ENCODE results near the gene SAFB2. TPM values are rescaled to one million over a fixed set of nuclear protein-coding genes. Genes with fewer than 3 reads are reported as not detected.

SAFB2 gene
- total and polyA plus RNA-seq, 9 of the 15 experiments (the other 6 are each of a cell fraction or from before 2014, with no cell fraction given), result 4.5 to 103 (median 47.3) TPM

DNA sequence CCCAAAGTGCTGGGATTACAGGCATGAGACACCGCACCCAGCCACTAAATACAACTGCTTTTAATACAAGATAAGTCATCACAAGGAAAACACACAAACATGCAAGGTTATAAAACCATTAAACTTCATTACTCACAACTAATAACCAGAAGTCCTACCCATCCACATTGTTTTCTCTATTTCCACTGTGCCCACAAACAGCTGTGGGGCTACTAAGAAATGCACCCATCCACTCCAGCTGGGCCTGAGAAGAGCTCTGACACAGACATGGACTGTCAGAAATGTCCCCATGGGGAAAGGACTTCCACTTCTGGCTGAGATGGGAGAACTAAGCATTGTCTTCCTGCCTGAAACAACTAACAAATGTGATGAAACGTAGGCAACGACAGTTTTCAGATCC, 17.2 kb downstream of the SAFB2 start:
- Histone ChIP-seq H3K27me3 (ENCODE audit: control insufficient read depth in 2 of 2, insufficient read depth in 2 of 2, low read length in 2 of 2) (no peaks in the 10 kb centered on the region), H3K36me3 (ENCODE audit: control insufficient read depth, insufficient read depth, low read length) (peaks cover 91% of the 10 kb centered on the region), H3K4me3 (no peak overlapping the region), H4K20me1 (replicated peaks; ENCODE audit: control insufficient read depth, insufficient read depth, low read length) (no peaks in the 10 kb centered on the region), H3K4me1 (replicated peaks in 1 of 2; ENCODE audit: control insufficient read depth in 2 of 2, insufficient read depth in 2 of 2, low read length in 2 of 2) (no peaks in the 10 kb centered on the region), H3K9me1 (ENCODE audit: control insufficient read depth, insufficient read depth, low read length) (no peaks in the 10 kb centered on the region), H3K27ac (ENCODE audit: extremely low read depth, low read depth, low read length) (no peak overlapping the region), H3K79me2 (ENCODE audit: control insufficient read depth, insufficient read depth, low read length) (peaks cover 43% of the 10 kb centered on the region), H3K9ac (ENCODE audit: insufficient read depth in 1 of 2, low read depth in 2 of 2, low read length in 2 of 2) (no peak overlapping the region), H3K9me3 (replicated peaks; ENCODE audit: control insufficient read depth, insufficient read depth, low read depth, low read length) (no peaks in the 10 kb centered on the region), H3K4me2 (ENCODE audit: insufficient read depth, low read length) (no peak overlapping the region), H2AFZ (ENCODE audit: low read depth, low read length) (no peak overlapping the region)
- WGBS (ENCODE audit: insufficient coverage, low coverage, missing lambda C conversion rate), result 92% methylated on average over 3 of the region's 3 CpGs
- no TSS peak for BruUV-seq (replicated peaks)
- intact Hi-C loops (cut with micrococcal nuclease), result no loop called here
- no peak for ATAC-seq
- no peak for DNase-seq (ENCODE audit: extremely low read depth in 1 of 4, low spot score in 3 of 4)
- no peak for FAIRE-seq
- in situ Hi-C loops (cut with MboI), result no loop called here
- POLR2A ChIA-PET, result interaction anchor here (0.9 to 1.9 kb wide), 2 partner anchors 16 to 21 kb away, joined by 3 to 7 read pairs; partner anchors contain the start of genes SAFB and SAFB2
- CTCF ChIA-PET (ENCODE audit: low intra/inter-chr PET ratio), result no interaction called here
- TF ChIP-seq BRD4 (IDR thresholded peaks at IDR 0.05) (no peak), TCF3 (CRISPR knock-in tag; IDR thresholded peaks at IDR 0.05) (no peak), MED1 (CRISPR knock-in tag; IDR thresholded peaks at IDR 0.05; ENCODE audit: borderline replicate concordance) (no peak), MTF1 (CRISPR knock-in tag; IDR thresholded peaks at IDR 0.05; ENCODE audit: borderline replicate concordance) (no peak), RB1 (IDR thresholded peaks at IDR 0.05; ENCODE audit: low read depth) (no peak), BDP1 (IDR thresholded peaks at IDR 0.05; ENCODE audit: insufficient read depth, insufficient read length) (no peak), TEAD1 (CRISPR knock-in tag; IDR thresholded peaks at IDR 0.05) (no peak), NFATC3 (IDR thresholded peaks at IDR 0.05) (no peak), STAT5A (IDR thresholded peaks at IDR 0.05; ENCODE audit: borderline replicate concordance, low read length) (no peak), JUND (IDR thresholded peaks at IDR 0.05; ENCODE audit: borderline replicate concordance, low read depth, low read length) (no peak), JUND (tag; IDR thresholded peaks at IDR 0.05; ENCODE audit: borderline replicate concordance, low read depth, low read length) (no peak), ZFP30 (CRISPR knock-in tag; IDR thresholded peaks at IDR 0.05; ENCODE audit: borderline replicate concordance) (no peak), RBM25 (IDR thresholded peaks at IDR 0.05; ENCODE audit: low read depth, low read length, severe bottlenecking) (no peak)
- TF ChIP-seq, protein P1, sequence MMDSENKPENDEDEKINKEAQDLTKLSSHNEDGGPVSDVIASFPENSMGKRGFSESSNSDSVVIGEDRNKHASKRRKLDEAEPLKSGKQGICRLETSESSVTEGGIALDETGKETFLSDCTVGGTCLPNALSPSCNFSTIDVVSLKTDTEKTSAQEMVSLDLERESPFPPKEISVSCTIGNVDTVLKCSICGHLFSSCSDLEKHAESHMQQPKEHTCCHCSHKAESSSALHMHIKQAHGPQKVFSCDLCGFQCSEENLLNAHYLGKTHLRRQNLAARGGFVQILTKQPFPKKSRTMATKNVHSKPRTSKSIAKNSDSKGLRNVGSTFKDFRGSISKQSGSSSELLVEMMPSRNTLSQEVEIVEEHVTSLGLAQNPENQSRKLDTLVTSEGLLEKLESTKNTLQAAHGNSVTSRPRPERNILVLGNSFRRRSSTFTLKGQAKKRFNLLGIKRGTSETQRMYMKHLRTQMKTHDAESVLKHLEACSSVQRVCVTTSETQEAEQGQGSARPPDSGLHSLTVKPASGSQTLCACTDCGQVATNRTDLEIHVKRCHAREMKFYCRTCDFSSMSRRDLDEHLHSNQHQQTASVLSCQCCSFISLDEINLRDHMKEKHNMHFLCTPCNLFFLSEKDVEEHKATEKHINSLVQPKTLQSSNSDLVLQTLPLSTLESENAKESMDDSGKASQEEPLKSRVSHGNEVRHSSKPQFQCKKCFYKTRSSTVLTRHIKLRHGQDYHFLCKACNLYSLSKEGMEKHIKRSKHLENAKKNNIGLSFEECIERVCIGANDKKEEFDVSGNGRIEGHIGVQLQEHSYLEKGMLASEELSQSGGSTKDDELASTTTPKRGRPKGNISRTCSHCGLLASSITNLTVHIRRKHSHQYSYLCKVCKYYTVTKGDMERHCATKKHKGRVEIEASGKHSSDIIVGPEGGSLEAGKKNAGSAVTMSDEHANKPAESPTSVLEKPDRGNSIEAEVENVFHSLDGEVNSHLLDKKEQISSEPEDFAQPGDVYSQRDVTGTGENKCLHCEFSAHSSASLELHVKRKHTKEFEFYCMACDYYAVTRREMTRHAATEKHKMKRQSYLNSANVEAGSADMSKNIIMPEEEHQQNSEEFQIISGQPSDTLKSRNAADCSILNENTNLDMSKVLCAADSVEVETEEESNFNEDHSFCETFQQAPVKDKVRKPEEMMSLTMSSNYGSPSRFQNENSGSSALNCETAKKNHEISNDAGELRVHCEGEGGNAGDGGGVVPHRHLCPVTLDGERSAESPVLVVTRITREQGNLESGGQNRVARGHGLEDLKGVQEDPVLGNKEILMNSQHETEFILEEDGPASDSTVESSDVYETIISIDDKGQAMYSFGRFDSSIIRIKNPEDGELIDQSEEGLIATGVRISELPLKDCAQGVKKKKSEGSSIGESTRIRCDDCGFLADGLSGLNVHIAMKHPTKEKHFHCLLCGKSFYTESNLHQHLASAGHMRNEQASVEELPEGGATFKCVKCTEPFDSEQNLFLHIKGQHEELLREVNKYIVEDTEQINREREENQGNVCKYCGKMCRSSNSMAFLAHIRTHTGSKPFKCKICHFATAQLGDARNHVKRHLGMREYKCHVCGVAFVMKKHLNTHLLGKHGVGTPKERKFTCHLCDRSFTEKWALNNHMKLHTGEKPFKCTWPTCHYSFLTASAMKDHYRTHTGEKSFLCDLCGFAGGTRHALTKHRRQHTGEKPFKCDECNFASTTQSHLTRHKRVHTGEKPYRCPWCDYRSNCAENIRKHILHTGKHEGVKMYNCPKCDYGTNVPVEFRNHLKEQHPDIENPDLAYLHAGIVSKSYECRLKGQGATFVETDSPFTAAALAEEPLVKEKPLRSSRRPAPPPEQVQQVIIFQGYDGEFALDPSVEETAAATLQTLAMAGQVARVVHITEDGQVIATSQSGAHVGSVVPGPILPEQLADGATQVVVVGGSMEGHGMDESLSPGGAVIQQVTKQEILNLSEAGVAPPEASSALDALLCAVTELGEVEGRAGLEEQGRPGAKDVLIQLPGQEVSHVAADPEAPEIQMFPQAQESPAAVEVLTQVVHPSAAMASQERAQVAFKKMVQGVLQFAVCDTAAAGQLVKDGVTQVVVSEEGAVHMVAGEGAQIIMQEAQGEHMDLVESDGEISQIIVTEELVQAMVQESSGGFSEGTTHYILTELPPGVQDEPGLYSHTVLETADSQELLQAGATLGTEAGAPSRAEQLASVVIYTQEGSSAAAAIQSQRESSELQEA (IDR thresholded peaks at IDR 0.05; ENCODE audit: low read depth), result no peak

Data from K562 (cell line).